Suprapubic skin (tissue), 3 donors: ENCODE measurements around the gene CLNK.

Source experiments
- CTCF ChIP-seq, 2 donors: fragments of 200-600 bp in 1 of 2; fragments of 450-650 bp in 1 of 2; sonication (generic) in 1 of 2; IDR thresholded peaks; one replicate each; pipeline ENCODE4 v1.5.1; 2016 to 2019; ENCODE audit warnings: antibody characterized with exemption in 2 of 2, mild to moderate bottlenecking in 1 of 2, moderate library complexity in 1 of 2
- POLR2AphosphoS5 ChIP-seq, 3 donors: sonication (generic); formaldehyde crosslinking; IDR thresholded peaks; one replicate each; pipeline ENCODE4 v1.6.1; 2017; ENCODE audit warnings: antibody characterized with exemption in 3 of 3

DNA sequence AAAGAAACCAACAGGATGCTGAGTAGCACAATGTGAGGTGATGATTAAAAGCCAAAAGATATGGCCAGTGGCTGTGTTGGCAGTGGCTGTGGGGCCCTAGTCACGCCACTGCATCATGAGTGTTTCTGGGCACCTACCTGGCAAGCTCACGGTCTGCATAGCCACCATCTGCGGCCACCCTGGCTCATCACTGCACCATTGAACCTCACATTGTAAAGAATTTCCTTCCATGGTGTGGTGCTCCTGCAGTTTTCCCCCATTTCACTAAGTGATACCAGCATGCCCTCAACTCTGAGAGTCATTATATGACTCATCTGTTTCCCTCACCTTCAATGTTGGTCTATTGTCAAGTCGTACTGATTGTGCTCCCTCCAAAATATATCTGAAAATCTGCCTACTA, 45.5 kb upstream of the CLNK start:
- TF ChIP-seq CTCF (IDR thresholded peaks at IDR 0.05) (no peak), POLR2AphosphoS5 (IDR thresholded peaks at IDR 0.05) (no peak)
